PFSK-1 (cell line): ENCODE measurements around the gene INKA2.

Experiments used
- FOXP2 ChIP-seq: optimal IDR thresholded peaks from 2 replicates; pipeline ENCODE3; 2011; ENCODE audit warnings: borderline replicate concordance, control low read depth, inconsistent platforms; ENCODE audit not compliant: insufficient read depth; ENCODE audit errors: extremely low read length, extremely low read depth
- POLR2AphosphoS5 ChIP-seq: IDR thresholded peaks from 2 replicates; pipeline ENCODE4 v1.6.1; 2012; ENCODE audit warnings: low read depth, mild to moderate bottlenecking, control low read depth, low read length, moderate library complexity
- REST ChIP-seq, 2 experiments: IDR thresholded peaks; 2 replicates each; pipeline versions ENCODE4 v1.6.1 to v1.8.0; 2011 to 2012; ENCODE audit warnings: low read depth in 2 of 2, low read length in 2 of 2, control low read depth in 1 of 2, inconsistent platforms in 1 of 2, mild to moderate bottlenecking in 1 of 2, moderate library complexity in 1 of 2; ENCODE audit not compliant: insufficient read depth in 1 of 2
- SIN3A ChIP-seq: IDR thresholded peaks from 2 replicates; pipeline ENCODE4 v1.6.1; 2012; ENCODE audit warnings: mild to moderate bottlenecking, low read length, moderate library complexity, borderline replicate concordance; ENCODE audit not compliant: insufficient read depth
- TAF1 ChIP-seq: IDR thresholded peaks from 2 replicates; pipeline ENCODE4 v1.6.1; 2012; ENCODE audit warnings: low read length, control low read depth, borderline replicate concordance; ENCODE audit not compliant: insufficient read depth

Gene INKA2

DNA sequence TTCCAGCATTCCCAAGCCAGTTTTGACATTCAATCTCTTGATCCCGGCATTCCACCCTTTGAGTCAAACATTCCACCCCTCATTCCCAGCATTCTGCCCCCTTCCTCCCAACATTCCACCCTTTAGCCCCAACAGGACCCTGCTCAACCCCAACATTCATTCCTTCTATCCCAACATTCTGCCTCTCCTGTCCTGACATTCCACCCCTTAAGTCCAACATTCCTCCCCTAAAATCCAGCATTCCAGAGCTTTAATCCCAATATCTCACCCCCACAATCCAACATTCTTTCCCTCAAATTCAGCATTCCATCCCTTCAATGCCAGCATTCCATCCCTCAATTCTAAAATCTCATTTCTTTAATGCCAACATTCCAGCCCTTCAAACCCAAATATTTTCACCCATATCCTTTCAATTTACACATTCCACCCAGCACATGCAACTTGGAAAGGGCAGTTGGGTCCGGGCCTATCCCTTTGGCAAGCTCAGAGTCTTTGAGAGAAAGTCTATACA lies 39.4 kb upstream of the INKA2 start:
- TF ChIP-seq SIN3A (no peak), FOXP2 (no peak), POLR2AphosphoS5 (no peak), REST (IDR thresholded peaks at IDR 0.05; ENCODE audit: insufficient read depth in 1 of 2, low read depth in 2 of 2, low read length in 2 of 2) (no peak), TAF1 (no peak)

DNA sequence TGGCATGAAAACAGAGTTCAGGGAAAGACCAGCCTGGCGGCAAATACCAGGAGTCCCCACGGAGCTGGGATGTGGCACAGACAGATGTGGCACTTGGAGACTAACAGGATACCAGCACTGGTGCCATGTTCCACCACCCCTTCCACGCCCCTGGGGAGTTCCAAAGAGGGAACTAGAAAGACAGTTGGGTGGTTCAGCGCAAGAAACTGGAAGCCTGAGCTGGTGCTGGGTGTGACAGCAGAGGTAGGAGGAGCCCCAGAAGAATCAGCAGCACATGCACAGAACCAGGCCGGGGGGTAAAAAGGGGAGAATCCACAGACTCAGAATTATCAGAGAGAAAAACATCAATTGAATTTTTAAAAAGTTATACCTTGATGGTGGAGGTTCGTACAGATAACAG lies 38.9 kb upstream of the INKA2 start:
- TF ChIP-seq FOXP2 = no peak
- TF ChIP-seq TAF1 = no peak
- no peak for TF ChIP-seq POLR2AphosphoS5
- TF ChIP-seq SIN3A = no peak
- no peak for TF ChIP-seq REST (IDR thresholded peaks at IDR 0.05; ENCODE audit: insufficient read depth in 1 of 2, low read depth in 2 of 2, low read length in 2 of 2)

- TF ChIP-seq TAF1 = no peak
Measured at GRCh38 chr1:111777301-111777700, 38.1 kb upstream of the INKA2 start.

DNA sequence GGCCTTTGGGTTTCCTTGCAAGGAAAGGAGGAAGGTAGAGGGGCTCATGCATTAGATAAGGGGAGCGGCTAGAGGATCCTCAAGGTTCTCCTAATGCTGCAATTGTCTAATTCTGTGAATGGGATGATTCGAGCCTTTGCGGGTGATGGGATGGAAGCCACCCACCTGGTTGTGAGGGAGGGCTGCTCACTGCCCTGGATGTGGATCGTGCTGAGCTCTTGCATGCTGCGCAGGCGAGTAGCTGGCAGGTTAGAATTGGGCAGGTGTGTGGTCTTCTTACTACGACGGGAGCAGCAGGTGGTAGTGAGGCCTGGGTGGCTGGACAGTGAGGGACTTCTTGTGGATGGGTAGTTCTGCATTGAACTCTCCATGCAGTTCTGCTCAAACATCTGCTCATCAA lies 37.7 kb upstream of the INKA2 start:
- TF ChIP-seq TAF1 (no peak), POLR2AphosphoS5 (no peak), REST (IDR thresholded peaks at IDR 0.05; ENCODE audit: insufficient read depth in 1 of 2, low read depth in 2 of 2, low read length in 2 of 2) (no peak), FOXP2 (no peak), SIN3A (no peak)

DNA sequence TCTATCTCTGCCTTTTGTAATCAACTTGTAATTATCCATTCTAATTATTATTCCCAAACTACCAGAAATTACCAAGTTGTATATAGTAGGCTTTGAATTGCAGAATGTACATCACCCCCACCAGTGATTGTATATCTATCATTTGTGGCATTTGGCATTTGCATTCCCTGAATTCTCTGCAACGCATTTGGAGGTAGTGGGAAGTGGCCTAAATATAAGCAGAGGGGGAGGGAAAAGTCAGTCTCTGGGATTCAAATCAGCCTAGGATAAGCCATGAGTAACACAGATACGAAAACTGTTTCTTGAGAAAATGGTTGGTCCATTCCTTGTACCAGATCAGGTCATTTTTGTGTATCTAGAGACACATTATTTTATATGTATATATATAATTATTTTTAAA lies 37.2 kb upstream of the INKA2 start:
- no peak for TF ChIP-seq FOXP2
- TF ChIP-seq POLR2AphosphoS5 = no peak
- no peak for TF ChIP-seq REST (IDR thresholded peaks at IDR 0.05; ENCODE audit: insufficient read depth in 1 of 2, low read depth in 2 of 2, low read length in 2 of 2)
- no peak for TF ChIP-seq TAF1
- no peak for TF ChIP-seq SIN3A
